NCI-H2196 treated with DMSO at 0.1 percent for 48 hours (cell line): ENCODE measurements around the gene BCL11A.

Source experiments
- DNase-seq: peaks from one replicate; lab custom pipeline; 2025; ENCODE audit not compliant: unreplicated experiment; lab: John Stamatoyannopoulos, UW

BCL11A gene

DNA sequence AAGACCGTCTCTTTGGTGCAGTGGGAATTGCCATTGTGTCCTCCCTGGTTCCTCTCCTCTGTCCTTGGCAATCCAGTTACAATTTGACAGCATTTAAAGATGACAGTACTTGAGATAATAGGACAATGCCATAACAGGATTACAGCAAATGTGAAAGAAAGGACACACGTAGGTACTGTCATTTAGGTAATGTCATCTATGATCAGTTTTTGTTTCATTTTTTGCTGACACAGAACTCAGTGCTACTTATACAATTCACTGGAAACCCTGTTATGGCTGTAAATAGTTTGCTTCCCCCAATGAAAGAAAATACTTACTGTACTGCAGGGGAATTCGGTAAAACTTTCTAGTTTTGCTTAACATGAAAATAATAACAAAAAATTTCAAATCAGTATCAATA is 65.2 kb downstream of the BCL11A start:
- DNase-seq = no peak

DNA sequence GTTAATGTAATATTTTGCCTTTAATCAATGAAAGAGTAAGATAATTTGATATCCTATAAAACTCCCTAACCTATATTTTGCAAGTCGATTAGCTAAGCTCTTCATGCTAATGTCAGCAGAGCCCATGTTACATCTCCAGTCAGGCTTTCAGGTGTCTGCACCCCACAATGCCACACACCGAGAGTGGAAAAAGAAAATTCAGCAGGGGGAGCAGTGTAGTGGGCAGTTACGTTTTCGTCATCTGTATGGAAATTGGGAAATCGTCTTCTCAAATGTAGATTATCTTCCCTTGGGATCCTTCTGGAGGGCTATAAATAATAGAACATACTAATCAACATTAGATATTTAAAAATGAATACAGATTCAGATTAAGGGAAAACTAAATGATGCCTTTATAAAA is 66.3 kb downstream of the BCL11A start:
- DNase-seq = no peak

DNA sequence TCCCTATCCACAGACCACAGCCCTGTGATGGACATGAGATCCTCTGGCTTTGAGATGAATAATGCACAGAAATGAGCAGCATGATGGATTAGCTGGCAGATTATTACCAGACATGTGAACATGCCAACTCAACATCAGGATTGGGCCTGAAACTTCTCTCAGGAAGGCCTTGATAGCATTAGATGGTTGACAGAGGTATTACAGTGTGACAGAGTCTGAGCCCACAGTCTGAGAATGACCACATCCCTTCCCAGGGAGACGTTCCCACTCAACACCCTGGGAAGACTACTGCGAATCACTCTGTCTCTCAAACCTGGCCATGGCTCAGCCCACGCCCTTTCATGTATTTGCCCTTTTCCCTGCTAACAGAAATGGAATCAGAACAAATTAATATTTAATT is 66.9 kb downstream of the BCL11A start:
- DNase-seq = no peak

- no peak for DNase-seq
Measured at GRCh38 chr2:60486067-60486466, 67.4 kb downstream of the BCL11A start.

- no peak for DNase-seq
Measured at GRCh38 chr2:60485550-60485949, 67.9 kb downstream of the BCL11A start.

GRCh38 chr2:60485055-60485454 is 68.4 kb downstream of the BCL11A start:
- no peak for DNase-seq

DNA sequence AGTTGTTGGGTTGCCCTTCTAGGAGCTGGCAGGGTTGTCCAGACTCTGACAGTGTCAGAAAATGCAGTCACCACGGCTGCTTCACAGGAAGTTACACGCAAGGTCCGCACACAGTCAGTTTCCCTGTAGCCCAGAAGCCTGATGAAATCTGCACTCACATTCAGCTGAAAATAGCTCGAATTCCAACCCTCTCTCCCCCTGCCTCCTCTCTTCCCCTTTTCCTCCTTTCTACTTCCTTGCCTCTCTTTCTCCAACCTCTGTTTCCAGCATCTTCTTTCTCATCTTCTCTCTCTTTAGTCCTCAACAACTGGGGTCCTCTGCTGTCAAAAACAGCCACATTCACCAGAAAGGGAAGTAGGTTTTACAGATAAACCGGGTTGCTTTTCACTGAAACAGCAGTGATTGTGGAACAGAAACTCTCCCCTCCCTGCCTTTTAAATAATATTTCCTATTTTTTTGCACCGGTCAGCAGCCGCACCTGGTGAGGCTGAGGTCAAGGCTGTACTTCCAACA is 69.3 kb downstream of the BCL11A start:
- DNase-seq = no peak

- no peak for DNase-seq
Measured at GRCh38 chr2:60483401-60483800, 70.1 kb downstream of the BCL11A start.

DNA sequence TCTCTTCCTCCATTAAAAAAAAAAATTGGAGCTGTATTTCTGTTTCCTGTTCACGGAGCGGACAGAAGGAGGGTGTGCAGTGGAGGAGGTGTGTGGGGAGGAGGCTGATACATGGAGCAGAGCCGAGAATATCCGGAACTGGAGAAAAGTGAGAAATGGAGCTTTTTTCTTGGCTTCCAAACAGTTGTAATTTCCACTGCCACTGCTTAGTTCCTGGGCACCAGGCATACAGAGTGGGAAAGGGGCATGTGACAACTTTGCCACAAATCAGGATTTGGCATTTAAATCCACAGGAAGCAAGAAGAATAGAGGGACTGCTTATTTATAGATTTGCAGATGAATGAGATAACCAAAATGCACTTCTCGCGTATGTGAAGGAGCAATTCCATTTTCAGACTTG is 71.2 kb downstream of the BCL11A start:
- DNase-seq = no peak

- no peak for DNase-seq
Measured at GRCh38 chr2:60481257-60481656, 72.2 kb downstream of the BCL11A start.

- no peak for DNase-seq
Measured at GRCh38 chr2:60480089-60480773, 73.2 kb downstream of the BCL11A start.

DNA sequence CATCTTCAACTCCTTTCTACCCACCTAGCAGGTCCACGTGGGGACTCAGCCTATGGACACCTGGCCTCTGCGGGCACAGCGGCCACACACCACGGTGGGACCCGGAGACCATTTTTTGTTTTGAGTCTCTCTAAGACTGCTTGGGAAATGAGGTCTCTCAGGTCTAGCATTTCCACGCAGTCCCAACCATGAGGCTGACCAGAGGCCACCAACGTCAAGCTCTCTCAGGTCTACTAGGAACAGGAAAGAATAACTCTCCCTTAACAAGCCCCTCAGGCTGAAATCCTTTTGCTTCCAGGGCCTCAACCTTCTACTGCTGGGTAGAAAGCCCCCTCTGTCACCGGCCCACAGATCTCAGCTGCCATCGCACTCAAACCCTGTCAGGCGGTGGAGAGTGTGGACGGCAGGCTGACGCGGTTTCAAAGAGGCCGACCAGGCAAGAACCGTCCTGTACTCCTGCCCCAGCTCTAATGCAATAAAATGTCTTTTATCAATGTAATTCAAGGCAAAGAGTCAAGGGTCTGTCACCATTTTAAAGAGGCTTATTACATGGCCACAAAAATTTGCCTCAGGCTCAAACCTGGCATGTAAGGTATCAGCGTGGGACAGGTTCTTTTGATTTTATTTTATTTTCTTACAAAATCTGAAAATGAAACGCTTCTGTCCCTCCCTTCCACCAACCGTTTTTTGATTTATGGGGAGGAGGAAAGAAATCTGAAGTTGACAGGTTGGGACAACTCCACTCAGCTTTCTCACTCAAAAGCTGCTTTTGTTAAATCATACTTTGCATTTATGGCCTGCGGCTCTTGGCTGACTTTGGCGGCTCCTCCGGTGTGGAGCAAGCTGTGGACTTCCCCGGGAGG is 74.0 kb downstream of the BCL11A start:
- DNase-seq = no peak

GRCh38 chr2:60478660-60479059 is 74.8 kb downstream of the BCL11A start:
- DNase-seq = no peak

DNA sequence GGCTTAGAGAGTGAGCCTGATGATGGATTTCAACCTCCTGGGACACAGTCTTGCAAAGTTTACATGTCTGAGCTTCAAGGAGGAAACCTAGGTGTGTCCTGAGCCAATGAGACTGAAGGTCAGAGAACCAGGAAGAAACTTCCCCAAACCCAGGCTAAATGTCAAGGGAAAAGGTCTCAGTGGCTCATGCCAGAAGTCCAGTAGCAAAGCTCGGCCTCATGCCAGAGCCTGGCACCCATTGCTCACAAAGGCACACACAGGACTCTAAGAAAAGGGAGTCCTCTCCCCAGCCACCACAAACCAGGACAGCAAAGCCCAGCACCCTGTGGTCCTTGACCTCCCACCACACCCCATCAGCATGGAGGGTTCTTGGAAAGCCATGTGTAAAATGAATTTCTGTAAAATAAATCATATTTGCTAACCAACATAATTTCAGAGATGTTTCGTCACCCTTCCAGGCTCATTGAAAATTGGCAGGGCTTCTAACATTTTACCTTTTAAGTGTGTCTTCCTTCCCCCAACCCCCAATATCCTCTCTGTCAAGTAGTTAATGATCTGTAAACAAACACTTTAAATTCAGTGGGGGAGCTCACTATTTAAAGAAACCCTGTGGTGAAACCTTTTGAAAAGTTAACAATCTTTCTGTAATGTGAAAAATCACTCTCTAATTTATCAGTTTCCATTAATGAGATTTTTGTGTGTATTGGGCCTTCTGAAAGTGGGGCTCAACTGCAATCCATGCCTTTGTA is 77.1 kb downstream of the BCL11A start:
- DNase-seq = peak; percentile 1

DNA sequence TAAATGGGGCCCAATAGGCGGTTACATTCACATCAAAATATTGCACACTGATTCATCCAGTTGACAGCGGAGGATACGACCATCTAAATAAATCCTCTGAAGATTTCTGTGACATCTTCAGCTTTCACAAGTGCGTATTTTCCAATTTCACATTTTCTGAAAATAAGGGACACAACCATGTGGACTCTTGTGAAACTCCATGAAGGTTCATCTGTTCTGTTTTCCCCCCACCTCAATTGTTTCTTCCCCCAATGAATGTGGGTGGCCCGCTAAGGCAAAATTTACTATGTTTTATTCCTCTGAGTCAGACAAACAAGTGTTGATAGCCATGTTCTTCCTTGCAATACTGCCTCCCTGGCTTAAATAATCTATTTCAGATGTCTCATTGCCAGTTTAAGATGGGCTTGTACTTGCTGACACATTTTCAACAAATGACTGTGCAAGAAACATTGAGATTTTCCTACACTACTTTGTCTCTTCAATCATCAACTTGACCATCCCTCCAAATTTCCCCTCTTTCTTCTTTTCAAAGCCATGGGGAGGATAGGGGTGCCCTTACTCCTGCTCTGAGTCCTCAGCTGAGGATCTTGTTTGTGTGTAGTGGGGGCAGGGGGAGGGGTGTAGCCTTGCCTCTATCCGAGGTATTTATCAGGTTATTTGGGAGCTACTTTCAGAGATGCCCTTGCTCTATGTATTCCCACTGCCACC is 78.2 kb downstream of the BCL11A start:
- no peak for DNase-seq

GRCh38 chr2:60474301-60474700 is 79.2 kb downstream of the BCL11A start:
- no peak for DNase-seq

- DNase-seq = no peak
Measured at GRCh38 chr2:60473546-60473945, 79.9 kb downstream of the BCL11A start.

- no peak for DNase-seq
Measured at GRCh38 chr2:60472663-60473289, 80.7 kb downstream of the BCL11A start.

- no peak for DNase-seq
Measured at GRCh38 chr2:60472041-60472440, 81.4 kb downstream of the BCL11A start.

- no peak for DNase-seq
Measured at GRCh38 chr2:60470340-60470739, 83.1 kb downstream of the BCL11A start.
